ENCODE measurements around the gene OR14I1.

Gene OR14I1

GRCh38 chr1:248702714-248703113, at the start of gene OR14I1:
OR14I1 (minus strand) TSS chr1:248702766.
- DNase-seq (ENCODE audit: low read depth in 4 of 4, low spot score in 1 of 4): no peak

- no peak for DNase-seq (ENCODE audit: low read depth in 4 of 4, low spot score in 1 of 4)
Observed at GRCh38 chr1:248751635-248752034, 49.1 kb upstream of the OR14I1 start.

DNA sequence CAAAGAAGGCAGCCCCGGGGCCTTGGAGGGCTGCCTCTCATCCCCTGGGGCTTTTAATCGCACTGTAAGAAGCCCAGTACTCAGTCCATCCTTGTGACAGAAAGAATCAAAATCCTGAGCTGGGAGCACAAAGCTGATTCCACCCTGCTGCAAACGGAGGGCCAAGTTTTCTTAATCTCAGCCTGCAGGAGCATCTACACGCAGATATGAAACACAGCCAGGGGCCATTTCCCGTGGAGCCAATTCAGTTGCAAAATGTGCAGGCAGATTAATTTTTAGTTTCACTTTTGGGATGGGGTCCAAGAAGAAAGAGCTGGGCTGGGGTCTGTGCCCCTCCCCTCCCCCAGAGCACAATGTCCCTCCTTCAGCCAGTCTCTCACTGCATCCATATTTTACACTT, 48.6 kb upstream of the OR14I1 start:
- DNase-seq (ENCODE audit: low read depth in 4 of 4, low spot score in 1 of 4): no peak

GRCh38 chr1:248750496-248750895, 47.9 kb upstream of the OR14I1 start:
- DNase-seq (ENCODE audit: low read depth in 4 of 4, low spot score in 1 of 4): no peak

- no peak for DNase-seq (ENCODE audit: low read depth in 4 of 4, low spot score in 1 of 4)
Observed at GRCh38 chr1:248748211-248748610, 45.6 kb upstream of the OR14I1 start.

- no peak for DNase-seq (ENCODE audit: low read depth in 4 of 4, low spot score in 1 of 4)
Observed at GRCh38 chr1:248740876-248741275, 38.3 kb upstream of the OR14I1 start.

DNA sequence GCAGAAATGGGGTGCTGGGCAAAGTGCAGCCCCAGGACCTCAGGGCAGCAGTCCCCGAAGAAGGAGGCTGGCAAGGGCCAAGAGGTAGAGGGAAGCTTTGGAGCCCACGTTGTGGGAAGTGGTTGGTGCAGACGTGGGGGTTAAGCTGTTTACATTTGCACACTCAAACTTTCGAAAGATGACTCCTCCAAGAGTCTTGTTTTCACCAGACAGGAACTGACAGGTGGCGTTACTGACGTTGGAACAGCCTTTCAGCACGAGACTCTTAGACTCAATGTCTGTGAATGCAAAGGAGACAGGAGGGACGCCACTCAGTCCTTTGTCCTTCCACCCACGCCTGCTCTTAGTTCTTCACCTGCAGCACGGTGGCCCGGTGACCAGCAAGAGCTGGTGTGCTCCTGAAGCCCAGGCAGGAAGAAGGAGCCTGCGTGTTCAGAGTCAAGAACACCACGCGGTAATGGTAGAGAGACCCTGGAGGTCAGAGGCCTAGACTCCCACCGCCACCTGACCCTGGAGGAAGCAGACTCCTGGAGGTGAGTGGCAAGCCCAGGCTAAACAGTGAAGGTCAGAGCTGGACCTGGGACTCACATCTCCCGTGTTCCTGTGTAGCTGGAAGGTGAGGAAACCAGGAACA, 37.1 kb upstream of the OR14I1 start:
- DNase-seq (ENCODE audit: low read depth in 4 of 4, low spot score in 1 of 4): no peak

DNA sequence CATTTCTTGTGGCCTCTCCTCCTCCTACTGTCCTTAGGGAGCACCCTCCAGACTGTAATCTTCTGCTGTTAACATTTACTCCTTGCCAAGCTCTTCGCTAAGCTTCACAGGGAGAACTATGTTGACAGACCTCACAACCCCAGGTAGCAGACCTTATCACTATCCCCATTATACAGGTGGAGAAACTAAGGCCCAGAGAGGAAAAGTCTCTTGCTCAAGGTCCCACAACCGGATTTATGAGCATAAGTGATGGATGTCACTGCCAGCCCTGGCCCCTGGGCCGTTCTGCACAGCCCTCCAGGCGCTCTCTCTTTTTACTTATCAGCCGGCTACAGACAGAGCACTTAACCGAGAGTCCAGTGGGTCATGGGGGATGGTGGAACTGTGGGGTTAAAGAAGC, 34.9 kb upstream of the OR14I1 start:
- no peak for DNase-seq (ENCODE audit: low read depth in 4 of 4, low spot score in 1 of 4)

- DNase-seq (ENCODE audit: low read depth in 4 of 4, low spot score in 1 of 4): no peak
Observed at GRCh38 chr1:248736977-248737376, 34.4 kb upstream of the OR14I1 start.

DNA sequence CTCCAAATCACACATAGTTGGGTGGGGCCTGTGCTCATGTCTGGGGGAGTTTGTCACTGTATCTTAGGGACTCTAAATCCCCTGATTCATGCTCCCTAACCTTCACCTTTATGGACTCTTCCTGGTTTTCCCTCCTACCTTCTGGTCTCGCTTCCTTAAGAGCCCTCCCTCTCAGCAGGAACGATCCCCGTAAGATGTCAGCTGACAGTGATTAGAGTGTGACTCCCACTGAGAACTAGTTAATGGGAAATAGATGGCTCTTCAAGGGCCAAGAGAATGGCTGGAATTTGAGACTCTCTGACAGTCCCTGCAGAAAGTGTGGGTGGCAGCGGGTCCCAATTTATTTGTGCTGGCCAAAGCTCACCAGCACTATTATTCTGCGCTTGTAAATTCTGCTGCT, 31.0 kb upstream of the OR14I1 start:
- no peak for DNase-seq (ENCODE audit: low read depth in 4 of 4, low spot score in 1 of 4)

DNA sequence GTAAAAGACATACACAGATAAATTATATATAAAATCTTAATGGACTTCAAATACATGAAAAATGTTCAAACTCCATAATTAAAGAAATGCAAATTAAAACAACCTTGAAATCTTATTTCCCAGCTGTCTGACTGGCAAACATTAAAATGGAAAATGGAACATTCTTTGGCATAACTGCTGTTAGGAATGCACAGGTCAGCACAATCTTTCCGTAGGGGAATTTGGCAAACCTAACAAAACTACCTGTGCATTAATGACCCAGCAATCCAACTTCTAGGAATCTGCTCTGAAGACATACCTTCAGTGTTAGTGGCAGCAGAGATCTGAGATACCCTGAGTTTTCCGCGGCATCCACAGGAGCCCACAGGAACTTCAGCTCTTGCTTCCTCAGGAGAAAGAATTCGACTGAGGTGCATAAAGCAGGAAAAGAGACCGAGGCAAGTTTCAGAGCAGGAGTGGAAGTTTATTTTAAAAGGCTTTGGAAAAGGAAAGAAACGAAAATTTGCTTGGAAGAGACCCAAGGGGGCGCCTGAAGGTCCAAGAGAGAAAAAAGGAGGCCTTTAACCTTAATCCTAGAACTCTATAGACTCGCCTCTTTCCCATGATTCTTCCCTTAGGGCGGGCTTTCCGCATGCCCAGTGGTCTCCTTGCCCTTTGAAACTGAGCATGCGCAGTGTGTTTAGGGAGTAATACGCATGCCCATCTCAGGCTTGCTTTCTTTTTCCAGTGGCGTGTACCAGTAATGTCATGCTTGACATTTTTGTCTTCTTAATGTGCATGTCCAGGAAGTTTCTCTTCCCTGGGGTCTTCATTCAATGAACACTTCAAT, 28.2 kb upstream of the OR14I1 start:
- DNase-seq (ENCODE audit: low read depth in 4 of 4, low spot score in 1 of 4): no peak

DNA sequence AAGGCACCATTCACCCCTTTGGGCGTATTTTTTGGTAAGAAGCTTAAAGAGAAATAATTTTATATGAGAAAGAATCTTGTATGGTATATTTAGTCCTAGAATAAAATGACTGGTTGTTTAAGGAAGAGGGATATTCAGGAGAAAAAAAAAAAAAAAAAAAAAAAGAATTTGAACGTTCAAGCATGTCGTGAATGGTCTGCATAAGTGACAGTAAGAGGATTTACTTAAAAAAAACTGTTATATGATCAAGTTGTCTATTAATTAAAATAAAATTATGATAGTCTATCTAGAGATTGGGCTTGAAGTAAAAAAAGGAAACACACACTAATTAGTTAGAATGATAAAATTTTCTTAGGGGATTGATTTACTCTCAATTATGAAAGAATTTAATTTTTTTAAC, 11.7 kb upstream of the OR14I1 start:
- no peak for DNase-seq (ENCODE audit: low read depth in 4 of 4, low spot score in 1 of 4)

- no peak for DNase-seq (ENCODE audit: low read depth in 4 of 4, low spot score in 1 of 4)
Observed at GRCh38 chr1:248710305-248710900, 7.8 kb upstream of the OR14I1 start.

DNA sequence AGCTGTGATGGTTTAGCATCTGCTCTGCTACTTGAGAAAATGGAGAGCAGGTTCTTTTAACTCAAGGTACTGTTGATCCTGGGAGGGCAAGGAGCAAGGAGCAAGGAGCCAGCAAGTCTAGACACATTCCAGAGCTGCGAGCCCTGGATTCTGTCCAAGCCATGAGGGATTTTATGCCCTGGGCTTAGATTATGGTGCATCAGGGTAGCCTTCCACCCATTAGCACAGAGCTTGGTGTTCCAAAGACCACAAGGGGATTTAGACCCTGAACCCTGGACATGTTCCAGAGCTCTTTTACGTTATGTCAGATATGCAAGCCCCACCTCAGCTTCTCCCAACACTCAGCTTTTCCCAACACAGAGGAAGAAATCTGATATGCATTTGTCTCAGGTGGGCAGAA, 2.0 kb upstream of the OR14I1 start:
- no peak for DNase-seq (ENCODE audit: low read depth in 4 of 4, low spot score in 1 of 4)

GRCh38 chr1:248703674-248704073, 1.1 kb upstream of the OR14I1 start:
- no peak for DNase-seq (ENCODE audit: low read depth in 4 of 4, low spot score in 1 of 4)

- DNase-seq (ENCODE audit: low read depth in 4 of 4, low spot score in 1 of 4): no peak
Observed at GRCh38 chr1:248699099-248699498, 3.5 kb downstream of the OR14I1 start.

GRCh38 chr1:248697907-248698306, 4.7 kb downstream of the OR14I1 start:
- no peak for DNase-seq (ENCODE audit: low read depth in 4 of 4, low spot score in 1 of 4)

DNA sequence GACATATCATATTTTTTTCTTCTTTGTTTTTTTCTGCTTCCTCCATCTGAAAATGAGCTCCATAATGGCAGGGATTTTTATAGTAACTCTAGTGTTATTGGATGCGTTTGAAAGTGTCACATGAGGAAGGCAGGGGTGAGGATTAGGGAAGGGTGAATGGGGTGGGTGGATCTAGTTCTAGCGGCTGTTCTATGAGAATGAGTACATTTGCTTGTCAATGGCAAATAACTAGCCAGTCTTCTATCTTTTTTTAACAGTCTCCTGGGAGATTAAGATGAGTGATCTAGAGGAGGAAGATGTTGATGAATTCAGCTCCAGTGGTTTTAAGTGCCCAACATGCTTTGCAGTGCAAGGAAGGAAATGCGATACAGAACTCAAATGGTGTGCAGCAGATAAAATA, 5.8 kb downstream of the OR14I1 start:
- DNase-seq (ENCODE audit: low read depth in 4 of 4, low spot score in 1 of 4): no peak

DNA sequence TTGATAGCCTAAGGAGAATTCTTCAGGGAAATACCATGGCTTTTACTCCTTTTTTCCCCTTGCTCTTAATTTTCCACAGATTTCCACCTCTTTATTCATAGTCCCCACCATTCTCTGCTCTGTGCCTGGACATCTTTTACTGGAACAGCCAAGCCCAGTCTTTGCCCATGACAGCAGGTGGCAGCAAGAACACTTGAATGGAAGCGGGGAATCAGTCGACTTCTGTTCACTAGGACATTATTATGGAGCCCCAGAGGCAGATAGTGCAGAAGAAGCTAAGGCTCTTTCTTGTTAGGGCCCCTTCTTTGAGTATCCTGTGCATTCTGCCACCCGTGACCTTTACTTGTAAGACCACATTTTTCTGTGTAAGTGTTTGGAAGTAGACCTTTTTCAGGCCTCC, 6.3 kb downstream of the OR14I1 start:
- no peak for DNase-seq (ENCODE audit: low read depth in 4 of 4, low spot score in 1 of 4)

GRCh38 chr1:248695451-248696132, 7.0 kb downstream of the OR14I1 start:
- no peak for DNase-seq (ENCODE audit: low read depth in 4 of 4, low spot score in 1 of 4)

- DNase-seq (ENCODE audit: low read depth in 4 of 4, low spot score in 1 of 4): no peak
Observed at GRCh38 chr1:248691567-248692155, 10.9 kb downstream of the OR14I1 start.
